Neural cell (in vitro differentiated cells): ENCODE results near the gene LGI4. TPM values are rescaled to one million over a fixed set of nuclear protein-coding genes. Genes with fewer than 3 reads are reported as not detected.

ENCODE experiments used
- H2AFZ ChIP-seq: fragments of 200-600, 300-800 bp; sonication (generic), shearing (Covaris generic); 2 replicates; pipeline ENCODE4 v1.6.0; 2014; ENCODE audit warnings: low read depth, mild to moderate bottlenecking, antibody characterized with exemption, low read length, moderate library complexity
- H3F3A ChIP-seq: fragments of 200-600 bp; shearing (Covaris generic); 2 replicates; pipeline ENCODE4 v1.6.1; 2016; ENCODE audit warnings: mild to moderate bottlenecking, moderate library complexity, mixed read lengths, antibody characterized with exemption, low read length; ENCODE audit not compliant: insufficient read depth, poor library complexity, severe bottlenecking
- H3K27ac ChIP-seq: fragments of 200-600, 300-800 bp; sonication (generic), shearing (Covaris generic); 2 replicates; pipeline ENCODE4 v1.5.1; 2014; ENCODE audit warnings: mild to moderate bottlenecking, low read length, moderate library complexity
- H3K27me3 ChIP-seq: fragments of 300-800, 200-600 bp; sonication (generic), shearing (Covaris generic); 2 replicates; pipeline ENCODE4 v1.6.0; 2014; ENCODE audit warnings: mild to moderate bottlenecking, low read depth, low read length, moderate library complexity; ENCODE audit not compliant: insufficient read depth
- H3K36me3 ChIP-seq: fragments of 300-800, 200-600 bp; sonication (generic), shearing (Covaris generic); 2 replicates; pipeline ENCODE4 v1.5.1; 2014; ENCODE audit warnings: mild to moderate bottlenecking, antibody characterized with exemption, low read length, moderate library complexity; ENCODE audit not compliant: insufficient read depth
- H3K4me2 ChIP-seq: fragments of 300-800, 200-600 bp; sonication (generic), shearing (Covaris generic); 2 replicates; pipeline ENCODE4 v1.6.0; 2014; ENCODE audit warnings: mild to moderate bottlenecking, low read length
- H3K4me3 ChIP-seq: fragments of 300-800, 200-600 bp; sonication (generic), shearing (Covaris generic); 2 replicates; pipeline ENCODE4 v1.5.1; 2014; ENCODE audit warnings: mild to moderate bottlenecking, low read length, moderate library complexity
- H3K79me2 ChIP-seq: fragments of 200-600 bp; shearing (Covaris generic); replicated peaks from 2 replicates; pipeline ENCODE4 v1.6.0; 2014; ENCODE audit warnings: mild to moderate bottlenecking, low read length, moderate library complexity; ENCODE audit not compliant: insufficient read depth
- H3K9ac ChIP-seq: fragments of 300-800, 200-600 bp; sonication (generic), shearing (Covaris generic); 2 replicates; pipeline ENCODE4 v1.6.1; 2016; ENCODE audit warnings: mild to moderate bottlenecking, low read length, mixed read lengths
- H3K9me2 ChIP-seq: fragments of 200-600 bp; shearing (Covaris generic); 2 replicates; pipeline ENCODE4 v1.6.1; 2016; ENCODE audit warnings: mild to moderate bottlenecking, low read length, mixed read lengths; ENCODE audit not compliant: insufficient read depth
- H3K9me3 ChIP-seq: fragments of 200-600, 300-800 bp; sonication (generic), shearing (Covaris generic); 2 replicates; pipeline ENCODE4 v1.6.1; 2016; ENCODE audit warnings: mild to moderate bottlenecking, mixed run types, low read length, moderate library complexity, mixed read lengths
- H4K20me1 ChIP-seq: fragments of 200-600 bp; shearing (Covaris generic); 2 replicates; pipeline ENCODE4 v1.6.1; 2016; ENCODE audit warnings: mild to moderate bottlenecking, mixed run types; ENCODE audit not compliant: insufficient read depth
- EP300 ChIP-seq: fragments of 450-650 bp; conservative IDR thresholded peaks from 2 replicates; pipeline ENCODE4 v1.6.1; 2014; ENCODE audit warnings: antibody characterized with exemption, mild to moderate bottlenecking, moderate library complexity; ENCODE audit not compliant: poor library complexity, severe bottlenecking
- EZH2 ChIP-seq: fragments of 200-600, 300-800 bp; shearing (Covaris generic), sonication (generic); IDR thresholded peaks from 2 replicates; pipeline ENCODE4 v1.6.1; 2014; ENCODE audit warnings: antibody characterized with exemption, low read length, borderline replicate concordance, mild to moderate bottlenecking; ENCODE audit not compliant: insufficient read depth, poor library complexity, severe bottlenecking
- MXI1 ChIP-seq: fragments of 450-650 bp; conservative IDR thresholded peaks from 2 replicates; pipeline ENCODE4 v1.6.1; 2014; ENCODE audit warnings: antibody characterized with exemption, mild to moderate bottlenecking; ENCODE audit not compliant: poor library complexity, severe bottlenecking
- POLR2AphosphoS5 ChIP-seq: IDR thresholded peaks from 2 replicates; pipeline ENCODE4 v1.6.1; 2012
- RAD21 ChIP-seq: fragments of 450-650 bp; conservative IDR thresholded peaks from 2 replicates; pipeline ENCODE4 v1.6.1; 2014; ENCODE audit warnings: antibody characterized with exemption, mild to moderate bottlenecking, moderate library complexity
- REST ChIP-seq: IDR thresholded peaks from 2 replicates; pipeline ENCODE4 v1.6.1; 2012; ENCODE audit warnings: borderline replicate concordance
- SMC3 ChIP-seq: fragments of 450-650 bp; conservative IDR thresholded peaks from 2 replicates; pipeline ENCODE4 v1.6.1; 2014; ENCODE audit warnings: antibody characterized with exemption, mild to moderate bottlenecking, moderate library complexity; ENCODE audit not compliant: poor library complexity
- TAF1 ChIP-seq: IDR thresholded peaks from 2 replicates; pipeline ENCODE4 v1.6.1; 2012; ENCODE audit warnings: low read depth
- polyA plus RNA-seq: library from polyadenylated mRNA; depleted of rRNA; stranded (reverse); fragments of >200 nt; gene quantifications from 2 replicates; pipeline ENCODE4 v1.2.3, GENCODE V29; 2014
- TF ChIP-seq, protein P1 (sequence below): fragments of 450-650 bp; IDR thresholded peaks from 2 replicates; pipeline ENCODE4 v1.5.1; 2014; ENCODE audit warnings: antibody characterized with exemption, mild to moderate bottlenecking, moderate library complexity; ENCODE audit not compliant: poor library complexity, severe bottlenecking

LGI4 gene
- polyA plus RNA-seq, 1 donor from 2014 or later, result 0.63 TPM

DNA sequence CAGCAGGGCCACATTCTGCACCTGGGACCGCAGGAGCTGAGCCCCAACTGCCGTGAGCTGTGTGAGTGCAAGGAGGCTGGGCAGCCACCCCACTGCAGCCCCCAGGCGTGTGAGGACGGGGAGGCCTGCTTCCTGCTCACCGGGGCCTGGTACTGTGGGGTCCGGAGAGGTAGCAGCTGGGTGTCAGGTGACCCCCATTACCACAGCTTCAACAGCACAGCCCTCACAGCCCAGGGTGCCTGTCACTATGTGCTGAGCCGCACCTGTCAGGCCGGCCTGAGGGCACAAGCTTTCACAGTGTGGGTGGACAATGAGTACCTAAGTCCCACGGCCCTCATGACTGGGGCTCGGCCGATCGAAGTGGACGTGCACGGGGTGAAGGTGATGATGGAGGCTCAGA is 55.0 kb downstream of the LGI4 start:
- no peak overlapping the region for H2AFZ ChIP-seq
- no peaks in the 10 kb centered on the region for H3F3A ChIP-seq
- H3K79me2 ChIP-seq, result no peaks in the 10 kb centered on the region
- no peaks in the 10 kb centered on the region for H4K20me1 ChIP-seq
- no peak overlapping the region for H3K4me2 ChIP-seq
- H3K27ac ChIP-seq, result no peak overlapping the region
- TF ChIP-seq, protein P1, sequence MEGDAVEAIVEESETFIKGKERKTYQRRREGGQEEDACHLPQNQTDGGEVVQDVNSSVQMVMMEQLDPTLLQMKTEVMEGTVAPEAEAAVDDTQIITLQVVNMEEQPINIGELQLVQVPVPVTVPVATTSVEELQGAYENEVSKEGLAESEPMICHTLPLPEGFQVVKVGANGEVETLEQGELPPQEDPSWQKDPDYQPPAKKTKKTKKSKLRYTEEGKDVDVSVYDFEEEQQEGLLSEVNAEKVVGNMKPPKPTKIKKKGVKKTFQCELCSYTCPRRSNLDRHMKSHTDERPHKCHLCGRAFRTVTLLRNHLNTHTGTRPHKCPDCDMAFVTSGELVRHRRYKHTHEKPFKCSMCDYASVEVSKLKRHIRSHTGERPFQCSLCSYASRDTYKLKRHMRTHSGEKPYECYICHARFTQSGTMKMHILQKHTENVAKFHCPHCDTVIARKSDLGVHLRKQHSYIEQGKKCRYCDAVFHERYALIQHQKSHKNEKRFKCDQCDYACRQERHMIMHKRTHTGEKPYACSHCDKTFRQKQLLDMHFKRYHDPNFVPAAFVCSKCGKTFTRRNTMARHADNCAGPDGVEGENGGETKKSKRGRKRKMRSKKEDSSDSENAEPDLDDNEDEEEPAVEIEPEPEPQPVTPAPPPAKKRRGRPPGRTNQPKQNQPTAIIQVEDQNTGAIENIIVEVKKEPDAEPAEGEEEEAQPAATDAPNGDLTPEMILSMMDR, result no peak
- TF ChIP-seq RAD21 (no peak), EP300 (no peak), POLR2AphosphoS5 (no peak), TAF1 (no peak), SMC3 (no peak), EZH2 (no peak), MXI1 (no peak), REST (no peak)
- H3K9me2 ChIP-seq, result no peaks in the 10 kb centered on the region
- H3K4me3 ChIP-seq, result no peak overlapping the region
- H3K36me3 ChIP-seq, result no peaks in the 10 kb centered on the region
- H3K27me3 ChIP-seq, result no peaks in the 10 kb centered on the region
- no peak overlapping the region for H3K9ac ChIP-seq
- no peaks in the 10 kb centered on the region for H3K9me3 ChIP-seq

DNA sequence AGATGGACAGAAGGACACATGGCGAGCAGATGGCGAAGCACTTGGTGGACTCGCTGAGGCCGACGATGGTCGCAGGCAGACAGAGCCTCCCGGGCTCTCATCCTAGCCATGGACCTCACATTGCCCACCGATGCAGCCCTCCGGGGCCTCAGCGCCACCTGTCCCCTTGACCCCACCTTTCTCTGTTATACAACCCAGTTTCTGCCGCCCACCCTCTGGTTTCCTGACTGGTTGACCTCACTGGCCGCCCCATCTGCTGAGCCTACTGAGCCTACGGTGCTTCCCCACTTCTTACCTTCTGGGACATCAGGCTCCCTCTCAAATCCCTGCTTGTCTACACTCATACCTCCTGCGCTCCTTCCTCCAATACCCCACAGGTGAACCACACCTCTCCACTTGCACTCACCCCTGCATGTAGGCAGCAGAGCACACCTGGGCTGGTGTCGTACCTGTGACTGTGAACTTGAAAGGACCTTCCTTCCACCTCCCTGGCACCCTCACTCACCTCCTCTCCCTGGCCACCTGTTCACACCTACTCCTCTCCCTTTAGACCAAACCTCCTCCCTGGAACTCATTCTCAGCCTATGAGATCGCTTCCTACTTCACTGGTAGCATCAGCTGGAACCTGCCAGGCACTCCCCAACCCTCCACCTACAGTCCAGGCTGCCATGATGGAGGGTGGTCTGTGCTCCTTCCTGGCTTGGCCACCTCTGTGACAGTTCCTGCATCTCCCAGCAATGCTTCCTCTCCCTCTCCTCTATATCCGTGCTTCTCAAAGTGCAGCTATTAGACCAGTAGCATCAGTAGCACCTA is 57.2 kb downstream of the LGI4 start:
- Histone ChIP-seq H3K4me3 (no peak overlapping the region), H3K9ac (no peak overlapping the region), H3K9me3 (no peaks in the 10 kb centered on the region), H3K9me2 (no peaks in the 10 kb centered on the region), H3K79me2 (no peaks in the 10 kb centered on the region), H3K36me3 (no peaks in the 10 kb centered on the region), H2AFZ (no peak overlapping the region), H3K4me2 (no peak overlapping the region), H3K27ac (no peak overlapping the region), H3F3A (no peaks in the 10 kb centered on the region), H3K27me3 (no peaks in the 10 kb centered on the region), H4K20me1 (no peaks in the 10 kb centered on the region)
- TF ChIP-seq EP300 (no peak), MXI1 (no peak), POLR2AphosphoS5 (no peak), RAD21 (no peak), EZH2 (no peak), REST (no peak), TAF1 (no peak), SMC3 (no peak)
- TF ChIP-seq, protein P1, result no peak
